Neuronal stem cell (in vitro differentiated cells): Measurements from ENCODE around the gene POP7.
A peak's percentile ranks its signal among the peaks of the same experiment; 100 is the strongest.

ENCODE experiments used
- DNase-seq: peaks from one replicate; pipeline ENCODE4 v3.0.0-alpha.2; 2013; ENCODE audit warnings: low spot score
- H2AFZ ChIP-seq: one replicate; pipeline ENCODE4 v1.6.1; 2013; ENCODE audit warnings: mild to moderate bottlenecking, low read length, inconsistent platforms
- H2AK5ac ChIP-seq: 2 replicates; pipeline ENCODE4 v1.6.1; 2013; ENCODE audit warnings: low read depth, mild to moderate bottlenecking, inconsistent platforms, low read length, moderate library complexity, mixed read lengths
- H2BK120ac ChIP-seq: 2 replicates; pipeline ENCODE4 v1.6.1; 2013; ENCODE audit warnings: low read depth, mild to moderate bottlenecking, inconsistent platforms, low read length, moderate library complexity, mixed read lengths
- H2BK12ac ChIP-seq: one replicate; pipeline ENCODE4 v1.6.1; 2013; ENCODE audit warnings: low read length, inconsistent platforms
- H2BK15ac ChIP-seq: 2 replicates; pipeline ENCODE4 v1.6.1; 2013; ENCODE audit warnings: mild to moderate bottlenecking, low read length, inconsistent platforms, mixed read lengths
- H2BK5ac ChIP-seq: one replicate; pipeline ENCODE4 v1.6.1; 2013; ENCODE audit warnings: inconsistent platforms, mild to moderate bottlenecking, low read length, moderate library complexity
- H3K14ac ChIP-seq: one replicate; pipeline ENCODE4 v1.6.1; 2013; ENCODE audit warnings: low read length, inconsistent platforms
- H3K18ac ChIP-seq: 2 replicates; pipeline ENCODE4 v1.6.1; 2013; ENCODE audit warnings: low read length, inconsistent platforms
- H3K23ac ChIP-seq: 2 replicates; pipeline ENCODE4 v1.6.1; 2013; ENCODE audit warnings: low read depth, mild to moderate bottlenecking, mixed read lengths, low read length, inconsistent platforms; ENCODE audit not compliant: poor library complexity
- H3K27ac ChIP-seq: replicated peaks from 3 replicates; pipeline ENCODE4 v1.5.1; 2013; ENCODE audit warnings: low read length, inconsistent platforms
- H3K27me3 ChIP-seq, 3 experiments: 2 replicates each; pipeline ENCODE4 v1.6.1; 2013; ENCODE audit warnings: low read length in 3 of 3, mild to moderate bottlenecking in 2 of 3, inconsistent platforms in 1 of 3, low read depth in 1 of 3, mixed read lengths in 1 of 3, moderate library complexity in 1 of 3; ENCODE audit not compliant: control insufficient read depth in 3 of 3, insufficient read depth in 3 of 3
- H3K36me3 ChIP-seq, 2 donors: replicated peaks in 1 of 2; 2 replicates each; pipeline ENCODE4 v1.6.1; 2013; ENCODE audit warnings: low read length in 2 of 2; ENCODE audit not compliant: control insufficient read depth in 2 of 2, insufficient read depth in 2 of 2
- H3K4ac ChIP-seq: 2 replicates; pipeline ENCODE4 v1.6.1; 2013; ENCODE audit warnings: inconsistent platforms, mild to moderate bottlenecking, low read length, moderate library complexity
- H3K4me1 ChIP-seq, 2 donors: 1 replicate in 1 of 2; 2 replicates in 1 of 2; pipeline ENCODE4 v1.6.1; 2013; ENCODE audit warnings: low read length in 2 of 2, low read depth in 1 of 2; ENCODE audit not compliant: control insufficient read depth in 2 of 2, insufficient read depth in 1 of 2
- H3K4me2 ChIP-seq: one replicate; pipeline ENCODE4 v1.6.1; 2013; ENCODE audit warnings: mild to moderate bottlenecking, low read length, inconsistent platforms; ENCODE audit not compliant: insufficient read depth, poor library complexity, severe bottlenecking
- H3K4me3 ChIP-seq, 2 donors: 2 replicates each; pipeline ENCODE4 v1.5.1; 2013; ENCODE audit warnings: low read length in 2 of 2, mild to moderate bottlenecking in 2 of 2, inconsistent platforms in 1 of 2, moderate library complexity in 1 of 2
- H3K79me1 ChIP-seq: one replicate; pipeline ENCODE4 v1.6.1; 2013; ENCODE audit warnings: low read depth, mild to moderate bottlenecking, inconsistent platforms, low read length, moderate library complexity
- H3K9ac ChIP-seq: one replicate; pipeline ENCODE4 v1.6.1; 2013; ENCODE audit warnings: mild to moderate bottlenecking, low read depth, low read length, inconsistent platforms; ENCODE audit not compliant: poor library complexity
- H3K9me3 ChIP-seq, 2 donors: replicated peaks in 1 of 2; 2 replicates each; pipeline versions ENCODE3 to v1.6.1; 2013; ENCODE audit warnings: low read length in 2 of 2, mild to moderate bottlenecking in 2 of 2, inconsistent platforms in 1 of 2, low read depth in 1 of 2, mixed read lengths in 1 of 2, moderate library complexity in 1 of 2; ENCODE audit not compliant: control insufficient read depth in 2 of 2, insufficient read depth in 1 of 2
- H4K8ac ChIP-seq: one replicate; pipeline ENCODE4 v1.6.1; 2013; ENCODE audit warnings: low read depth, mild to moderate bottlenecking, inconsistent platforms, low read length, moderate library complexity
- H4K91ac ChIP-seq: one replicate; pipeline ENCODE4 v1.6.1; 2013; ENCODE audit warnings: low read length, low read depth, mild to moderate bottlenecking, inconsistent platforms; ENCODE audit not compliant: poor library complexity
- WGBS, 2 donors: extraction: QIAGEN DNeasy Blood & Tissue Kit; methylation state at CpG; one replicate each; pipeline ENCODE4 v1.1.7; 2013; ENCODE audit warnings: missing lambda C conversion rate in 2 of 2, mixed read lengths in 1 of 2; ENCODE audit not compliant: insufficient read length in 2 of 2, insufficient replicate concordance in 1 of 2; ENCODE audit errors: extremely low coverage in 2 of 2; 5-methylcytosine and 5-hydroxymethylcytosine counted together

The POP7 gene

GRCh38 chr7:100720671-100721504 lies 15.0 kb downstream of the POP7 start:
- peaks cover 2% of the 10 kb centered on the region for H3K79me1 ChIP-seq

GRCh38 chr7:100721505-100721812 lies 15.5 kb downstream of the POP7 start:
- peaks cover 9 to 55% (median 34%) of the 10 kb centered on the region in 3 experiments for H3K27me3 ChIP-seq
- no CpG with 5 or more reads among the region's 8 CpGs for WGBS, 2 donors
- H2BK15ac ChIP-seq: peak overlapping the region; percentile 75

More at GRCh38 chr7:100720671-100721504, 15.0 kb downstream of the POP7 start:
- DNase-seq: no peak
- Histone ChIP-seq H3K4me3 (peak overlapping the region in 1 of 2 donors; percentile 66), H3K4me2 (peak overlapping the region; percentile 73), H2AFZ (peak overlapping the region; percentile 78), H3K14ac (peak overlapping the region; percentile 63), H2BK5ac (peak overlapping the region; percentile 48), H2AK5ac (no peak overlapping the region), H3K27ac (no peak overlapping the region), H3K9me3 (peaks cover 4% of the 10 kb centered on the region in 2 donors), H3K4me1 (peaks cover 3 to 6% of the 10 kb centered on the region in 2 donors), H2BK12ac (peak overlapping the region; percentile 30), H3K9ac (peak overlapping the region; percentile 88), H4K91ac (no peak overlapping the region), H3K36me3 (no peaks in the 10 kb centered on the region), H4K8ac (no peak overlapping the region), H3K23ac (peak overlapping the region; percentile 94), H2BK15ac (peak overlapping the region; percentile 75), H3K18ac (peak overlapping the region; percentile 82), H3K27me3 (peaks cover 9 to 55% (median 34%) of the 10 kb centered on the region in 3 experiments), H3K4ac (no peak overlapping the region), H2BK120ac (peak overlapping the region; percentile 64)
- WGBS, 2 donors: no CpG with 5 or more reads among the region's 56 CpGs

GRCh38 chr7:100722480-100723212 lies 16.7 kb downstream of the POP7 start:
- Histone ChIP-seq H3K27ac (no peak overlapping the region), H3K23ac (no peak overlapping the region), H3K4me1 (peaks cover 3 to 6% of the 10 kb centered on the region in 2 donors), H2BK5ac (no peak overlapping the region), H3K4ac (no peak overlapping the region), H2AK5ac (peak overlapping the region; percentile 18), H2AFZ (no peak overlapping the region), H2BK15ac (no peak overlapping the region), H2BK12ac (no peak overlapping the region), H4K8ac (no peak overlapping the region), H3K9ac (no peak overlapping the region), H3K36me3 (no peaks in the 10 kb centered on the region), H3K27me3 (peaks cover 9 to 60% (median 34%) of the 10 kb centered on the region in 3 experiments), H3K4me2 (no peak overlapping the region), H3K9me3 (peaks cover 2 to 4% of the 10 kb centered on the region in 2 donors), H3K18ac (no peak overlapping the region), H3K4me3 (no peak overlapping the region), H3K14ac (no peak overlapping the region), H3K79me1 (peaks cover 2% of the 10 kb centered on the region), H4K91ac (no peak overlapping the region), H2BK120ac (no peak overlapping the region)
- no CpG with 5 or more reads among the region's 17 CpGs for WGBS, 2 donors
- DNase-seq: no peak

More at GRCh38 chr7:100721505-100721812, 15.5 kb downstream of the POP7 start:
- Histone ChIP-seq H4K91ac (no peak overlapping the region), H2BK120ac (peak overlapping the region; percentile 64), H2BK5ac (peak overlapping the region; percentile 48), H3K9me3 (peaks cover 4% of the 10 kb centered on the region in 2 donors), H3K79me1 (peaks cover 2% of the 10 kb centered on the region), H3K4me1 (peaks cover 3 to 6% of the 10 kb centered on the region in 2 donors), H2AK5ac (peak overlapping the region; percentile 32), H3K36me3 (no peaks in the 10 kb centered on the region), H3K18ac (peak overlapping the region; percentile 67), H3K4ac (no peak overlapping the region), H3K23ac (peak overlapping the region; percentile 94), H2BK12ac (peak overlapping the region; percentile 30), H3K4me3 (no peak overlapping the region), H3K14ac (peak overlapping the region; percentile 63), H4K8ac (no peak overlapping the region), H2AFZ (peak overlapping the region; percentile 78), H3K9ac (no peak overlapping the region), H3K27ac (no peak overlapping the region), H3K4me2 (no peak overlapping the region)
- no peak for DNase-seq
